NCI-H2227 (cell line): ENCODE measurements around the gene KRT14.
"Not testable (repeated sequence)": the region's sequence is repeated elsewhere in the genome, so short reads cannot be mapped to it uniquely, and the experiment has no call there.

Experiments
- DNase-seq: peaks from one replicate; lab custom pipeline; 2025; ENCODE audit not compliant: unreplicated experiment; lab: John Stamatoyannopoulos, UW

KRT14 gene

DNA sequence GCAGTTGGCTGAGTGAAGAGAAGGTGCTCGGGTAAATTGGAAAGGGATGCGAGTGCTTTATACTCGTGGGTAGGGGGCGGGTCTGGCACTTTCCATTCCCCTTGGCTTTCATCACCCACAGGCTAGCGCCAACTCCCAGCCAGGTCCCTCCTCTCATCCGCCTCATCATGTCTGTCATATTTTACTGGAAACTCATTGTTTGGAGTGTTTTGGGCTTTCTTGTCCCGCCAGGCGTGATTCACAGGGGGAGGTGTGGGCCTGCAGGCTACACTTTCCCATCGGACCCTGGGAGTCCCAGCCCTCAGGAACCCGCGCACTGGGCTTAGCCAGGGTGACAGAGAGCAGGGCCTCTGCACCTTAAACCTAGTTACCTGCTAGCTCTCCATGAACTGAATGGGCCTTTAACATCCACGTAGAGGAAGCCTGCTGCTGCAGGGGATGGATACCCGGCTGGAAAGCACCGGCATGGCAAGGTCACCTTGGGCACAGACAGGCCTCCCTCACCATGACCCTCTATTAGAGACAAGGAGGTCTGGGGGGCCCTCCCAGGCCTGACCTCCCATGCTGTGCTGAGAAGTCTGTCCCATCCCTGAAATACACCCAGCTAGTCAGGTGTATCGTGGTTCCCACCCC is at the start of gene KRT14:
TSS of gene KRT14 (minus strand) at position 33 of the 633 bp plus-strand sequence. CDS start 61 bp downstream, outside the sequence.
- DNase-seq: no peak

DNA sequence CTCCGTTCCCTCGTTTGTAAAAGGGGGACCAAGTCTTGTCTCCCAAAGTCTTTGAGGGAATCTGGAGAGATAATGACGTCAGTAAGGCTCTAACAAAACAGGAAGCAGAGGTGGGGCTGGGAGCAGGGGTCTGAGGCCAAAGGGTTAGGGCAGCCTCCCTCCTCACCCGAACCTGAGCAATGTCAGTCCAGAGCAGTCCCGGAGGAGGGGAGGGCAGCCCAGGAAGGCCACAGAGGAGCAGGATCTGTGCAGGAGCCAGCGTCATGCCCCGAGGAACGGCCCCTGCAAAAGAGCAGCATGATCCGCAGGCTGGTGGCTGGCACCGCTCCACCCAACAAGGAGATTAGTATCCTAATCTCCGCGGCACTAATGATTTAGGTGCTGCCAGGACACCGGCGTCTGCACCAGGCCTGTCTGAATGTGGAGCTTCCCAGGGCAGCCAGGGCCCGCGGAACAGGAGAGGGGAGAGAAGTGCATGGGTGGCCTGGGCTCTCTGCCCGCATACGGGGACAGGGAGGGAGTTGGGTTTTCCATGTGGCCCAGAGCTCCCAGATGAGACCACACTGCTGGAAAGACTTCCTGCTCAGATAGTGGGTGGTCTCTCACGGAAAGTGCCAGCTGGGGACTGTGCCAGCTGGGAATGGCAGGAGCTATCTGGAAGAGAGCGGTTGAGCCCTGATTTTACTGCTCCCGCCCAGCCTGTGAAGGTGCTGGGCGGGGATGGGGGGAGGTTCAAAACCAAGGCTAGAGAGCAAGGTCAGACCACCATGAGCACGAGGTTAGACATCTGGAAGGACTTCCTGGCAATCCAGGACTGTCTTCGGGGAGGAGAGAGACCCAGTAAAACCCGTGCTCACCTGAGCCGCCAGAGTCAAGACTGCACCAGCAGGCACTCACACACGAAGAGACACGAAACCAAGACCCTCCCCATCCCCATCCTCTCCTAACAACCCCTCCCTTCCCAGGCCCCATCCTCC is 48.7 kb upstream of the KRT14 start:
- DNase-seq: no peak

DNA sequence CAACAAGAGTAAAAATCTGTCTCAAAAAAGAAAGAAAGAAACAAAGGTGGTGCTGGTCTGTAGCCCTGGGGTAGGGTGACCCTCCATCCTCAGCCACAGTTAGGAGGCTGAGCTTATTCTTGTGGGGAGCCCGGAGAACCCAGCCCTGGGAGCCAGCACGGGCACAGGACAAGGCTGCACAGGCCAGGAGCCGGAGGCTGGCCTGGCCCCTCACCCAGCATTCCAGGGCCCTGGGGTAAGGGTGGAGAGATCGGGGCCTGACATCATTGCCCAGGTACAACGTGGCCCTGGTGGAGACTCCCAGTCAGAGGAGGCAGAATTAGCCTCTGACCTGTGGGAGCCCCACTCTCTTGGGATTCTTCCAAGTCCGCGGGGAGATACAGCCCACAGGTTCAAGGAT is 47.9 kb upstream of the KRT14 start:
- no peak for DNase-seq

DNA sequence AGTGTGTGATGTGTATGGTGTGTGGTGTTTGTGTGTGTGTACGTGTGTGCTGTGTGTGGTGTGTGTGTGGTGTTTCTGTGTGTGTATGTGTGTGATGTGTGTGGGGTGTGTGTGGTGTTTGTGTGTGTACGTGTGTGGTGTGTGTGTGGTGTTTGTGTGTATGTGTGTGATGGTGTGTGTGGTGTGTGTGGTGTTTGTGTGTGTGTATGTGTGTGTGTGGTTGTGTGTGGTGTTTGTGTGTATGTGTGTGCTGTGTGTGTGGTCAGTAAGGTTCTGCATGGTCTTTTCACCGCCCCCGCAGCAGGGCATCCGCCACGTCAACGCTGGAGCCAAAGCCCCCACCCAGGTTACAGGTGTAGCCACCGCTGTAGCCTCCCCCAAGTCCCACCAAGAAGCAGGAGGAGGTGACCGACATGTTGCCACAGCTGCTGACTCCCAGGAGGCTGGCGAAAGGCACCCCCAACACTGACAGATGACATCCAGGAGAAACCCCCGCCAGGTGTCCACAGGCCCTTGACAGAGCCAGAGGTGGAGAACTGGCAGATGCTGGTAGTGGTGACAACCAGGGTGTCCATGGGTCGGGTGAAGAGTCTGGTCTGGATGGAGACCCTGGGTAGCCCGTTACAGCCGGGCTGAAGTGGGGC is 47.0 kb upstream of the KRT14 start:
- DNase-seq: no peak

DNA sequence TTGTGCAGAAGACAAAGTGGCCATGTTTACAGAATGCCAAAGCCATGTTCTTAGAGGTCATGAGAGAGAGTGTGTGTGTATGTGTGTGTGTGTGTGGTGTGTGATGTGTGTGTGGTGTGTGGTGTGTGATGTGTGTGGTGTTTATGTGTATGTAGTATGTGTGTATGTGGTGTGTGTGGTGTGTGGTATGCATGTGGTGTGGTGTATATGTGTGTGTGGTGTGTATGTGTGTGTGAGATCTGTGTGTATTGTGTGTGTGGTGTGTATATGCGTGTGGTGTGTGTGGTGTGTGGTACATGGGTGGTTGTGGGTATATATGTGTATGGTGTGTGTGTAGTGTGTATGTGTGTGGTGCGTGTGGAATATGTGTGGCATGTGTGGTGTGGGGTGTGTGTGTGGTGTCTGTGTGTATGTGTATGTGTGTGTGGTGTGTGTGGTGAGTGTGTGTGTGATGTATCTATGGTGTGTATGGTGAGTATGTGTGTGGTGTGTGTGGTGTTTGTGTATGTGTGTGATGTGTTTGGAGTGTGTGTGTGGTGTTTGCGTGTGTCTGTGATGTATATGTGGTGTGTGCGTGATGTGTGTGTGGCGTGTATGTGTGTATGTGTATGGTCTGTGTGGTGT is 45.9 kb upstream of the KRT14 start:
- no peak for DNase-seq

DNA sequence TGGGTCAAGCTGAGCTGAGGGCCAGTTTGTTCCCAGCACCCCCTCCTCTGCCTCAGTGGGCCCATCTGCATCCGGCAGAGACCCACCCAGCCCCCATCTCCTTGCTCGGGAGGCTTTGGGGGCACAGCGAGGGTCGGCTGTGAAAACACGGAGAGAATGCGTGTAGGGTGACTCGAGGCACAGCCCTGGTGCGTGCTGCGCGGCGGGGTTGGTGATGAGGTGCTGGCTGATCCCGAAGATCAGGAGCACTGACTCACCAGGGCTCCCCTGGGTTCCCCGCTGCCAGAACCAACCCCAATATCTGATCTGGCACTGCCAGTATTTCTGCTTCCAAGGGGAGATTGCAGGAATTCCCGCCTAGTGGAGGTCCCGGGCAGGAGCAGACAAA is 45.2 kb upstream of the KRT14 start:
- DNase-seq: no peak

DNA sequence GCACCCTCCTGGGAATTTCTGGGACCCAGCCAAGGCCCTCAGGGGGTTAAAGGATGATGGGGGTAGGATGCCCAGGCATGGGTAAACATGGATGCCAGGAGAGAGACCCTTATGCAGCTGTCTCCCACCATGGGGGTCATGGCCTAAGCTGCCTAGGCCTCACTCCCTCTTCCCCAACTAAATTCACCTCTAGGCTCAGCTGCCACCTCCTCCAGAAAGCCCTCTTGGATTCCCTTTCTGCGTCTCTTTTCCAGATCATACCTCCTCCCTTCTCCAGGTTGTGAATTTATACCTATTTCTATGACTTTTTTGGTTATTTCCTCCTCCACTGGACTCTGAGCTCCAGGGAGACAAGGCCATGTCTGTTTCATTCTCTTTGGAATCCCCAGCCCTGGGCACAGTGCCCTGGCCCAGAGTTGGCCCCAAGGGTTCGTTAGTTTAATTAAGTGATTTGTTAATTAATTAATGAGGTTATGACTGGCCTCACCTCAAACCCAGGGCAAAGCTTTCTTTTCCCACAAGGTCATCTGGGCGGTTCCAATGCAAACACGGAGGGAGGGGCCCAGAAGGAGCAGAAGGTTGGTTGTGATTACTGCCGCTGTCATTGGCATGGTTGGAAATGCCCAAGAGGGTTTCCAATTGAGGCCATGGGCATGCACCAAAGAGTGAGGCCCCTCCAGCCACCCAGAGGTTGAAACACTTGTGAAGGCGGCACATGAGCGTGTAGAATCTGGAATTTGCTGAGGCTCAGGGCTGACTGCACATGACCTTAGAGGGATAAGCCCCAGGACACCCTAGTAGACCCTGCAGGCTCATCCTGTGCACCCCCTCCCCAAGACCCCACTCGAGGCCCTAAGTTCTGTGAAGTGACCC is 44.6 kb upstream of the KRT14 start:
- no peak for DNase-seq

DNA sequence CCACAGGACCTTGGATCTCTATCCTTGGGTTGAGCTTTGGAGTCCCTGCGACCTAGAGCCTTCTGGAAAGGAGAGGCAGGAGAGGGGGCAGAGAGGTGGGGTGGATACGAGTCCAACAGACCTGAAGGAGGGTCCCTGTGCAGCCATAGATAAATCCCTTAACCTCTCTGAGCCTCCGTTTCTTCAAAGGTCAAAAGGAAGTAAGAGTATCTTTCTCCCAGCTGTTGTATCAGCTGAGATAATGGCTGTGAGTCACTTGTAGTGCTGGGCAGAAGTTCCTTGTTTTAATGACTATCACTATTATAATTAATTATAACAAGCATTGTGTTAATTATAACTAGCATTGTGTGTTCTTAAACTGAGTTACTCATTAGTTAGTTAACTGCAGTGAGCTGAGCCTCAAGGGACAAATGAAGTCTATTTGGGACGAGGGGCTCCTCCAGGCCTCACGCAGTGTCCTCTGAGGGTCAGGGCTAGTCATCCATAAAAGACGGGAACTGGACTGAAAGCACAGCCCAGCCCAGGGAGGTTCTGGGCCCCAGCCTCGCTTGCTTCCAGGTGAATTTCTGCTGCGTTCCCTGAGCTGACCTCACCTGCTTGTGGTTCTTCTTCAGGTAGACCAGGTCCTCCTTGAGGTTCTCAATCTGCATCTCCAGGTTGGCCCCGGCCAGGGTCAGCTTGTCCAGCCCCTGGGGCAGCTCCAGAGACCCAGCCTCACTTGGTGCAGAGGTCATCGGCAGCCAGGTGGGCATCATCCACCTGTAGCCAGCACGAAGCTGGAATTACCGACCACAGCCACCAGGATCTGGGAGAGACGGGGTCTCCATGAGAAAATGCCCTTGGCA is 43.4 kb upstream of the KRT14 start:
- no peak for DNase-seq

DNA sequence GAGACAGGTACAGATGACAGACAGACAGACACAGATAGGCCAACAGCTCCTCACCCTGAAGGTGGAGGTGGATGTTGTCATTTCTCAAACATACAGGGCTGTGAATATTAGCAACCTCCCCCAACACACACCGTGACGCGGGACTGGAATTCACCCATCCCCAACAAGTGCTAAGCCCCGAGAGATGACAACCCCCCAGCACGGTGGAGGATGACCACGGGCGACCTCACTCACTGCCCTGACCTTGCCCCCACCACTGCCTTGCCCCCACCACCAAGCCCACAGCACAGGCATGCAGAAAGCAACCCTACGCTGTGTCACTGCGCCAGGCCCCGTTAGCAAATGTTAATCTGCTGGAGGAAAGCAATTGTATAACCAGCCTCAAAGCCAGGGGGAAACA is 42.6 kb upstream of the KRT14 start:
- no peak for DNase-seq

DNA sequence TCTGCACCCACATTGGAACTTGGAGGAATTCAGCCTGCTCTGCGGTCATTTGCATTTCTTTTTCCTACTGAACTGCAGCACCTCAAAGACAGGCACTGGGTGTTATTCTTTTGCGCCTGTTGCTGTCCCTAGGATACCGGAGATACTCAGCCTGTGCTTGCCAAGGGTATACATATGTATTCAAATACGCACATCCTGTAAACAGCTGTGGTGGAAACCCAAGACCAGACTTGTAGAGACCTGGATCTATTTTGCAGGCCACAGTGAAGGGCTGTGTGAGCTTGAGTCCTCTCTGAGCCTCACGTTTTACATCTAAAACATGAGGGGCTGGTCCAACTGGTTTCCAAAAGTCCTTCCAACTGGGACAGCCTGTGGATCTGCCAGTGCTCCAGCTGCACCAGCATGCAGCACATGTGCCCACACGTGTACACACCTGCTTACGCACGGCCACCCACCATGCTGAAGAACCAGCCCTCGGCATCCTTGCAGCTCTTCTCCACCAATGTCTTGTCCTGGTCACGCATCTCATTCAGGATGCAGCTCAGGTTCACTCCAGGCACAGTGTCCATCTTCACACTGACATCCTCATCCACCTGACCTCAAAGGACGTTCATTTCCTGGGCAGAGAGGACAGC is 42.0 kb upstream of the KRT14 start:
- DNase-seq: not testable (repeated sequence)

DNA sequence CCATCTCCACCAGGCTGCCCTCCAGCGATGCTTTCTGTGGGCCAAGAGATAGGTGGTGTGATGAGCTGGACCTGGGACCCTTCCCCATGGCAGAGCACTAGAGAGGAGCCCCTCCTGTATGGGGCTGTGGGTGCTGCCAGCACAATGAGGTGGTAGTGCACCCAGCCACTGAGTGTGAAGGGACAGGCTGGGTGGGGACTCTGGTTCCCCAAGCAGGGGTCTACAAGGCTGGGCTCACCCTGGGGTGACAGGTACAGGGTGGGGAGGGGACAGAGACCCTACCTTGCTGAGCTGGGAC is 41.3 kb upstream of the KRT14 start:
- DNase-seq: not testable (repeated sequence)

DNA sequence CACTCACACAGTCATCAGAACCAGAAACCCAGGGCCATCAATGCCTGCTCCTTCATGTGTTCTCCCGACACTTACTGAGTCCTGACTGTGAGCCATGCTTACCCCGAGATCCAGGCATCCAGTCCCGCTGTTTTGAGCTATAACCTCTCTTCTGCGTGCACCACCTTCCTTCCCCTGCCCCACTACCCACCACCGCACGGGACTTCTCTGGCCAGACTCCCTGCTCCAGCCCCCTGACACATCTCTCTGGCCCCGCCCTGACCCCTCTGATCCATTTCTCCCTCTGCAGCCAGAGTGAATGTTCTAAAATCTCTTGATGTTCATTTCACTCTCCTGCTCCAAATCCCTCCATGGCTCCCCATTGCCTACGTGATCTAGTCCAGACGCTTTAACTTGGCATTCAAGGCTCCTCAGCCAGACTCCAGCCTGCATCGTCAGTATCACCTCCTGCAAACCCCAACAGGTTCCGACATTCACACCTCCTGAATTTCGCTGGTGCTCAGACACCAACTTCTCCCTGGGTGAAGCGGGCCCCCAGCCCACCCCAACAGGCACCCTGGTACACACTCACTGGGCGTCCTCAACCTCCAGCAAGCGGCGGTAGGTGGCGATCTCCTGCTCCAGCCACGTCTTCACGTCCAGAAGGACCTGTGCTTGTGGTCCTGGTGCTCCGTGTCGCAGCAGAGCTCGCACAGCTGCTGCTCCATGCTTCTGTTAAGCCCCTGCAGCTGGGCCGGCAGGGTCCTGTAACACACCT is 40.8 kb upstream of the KRT14 start:
- DNase-seq: no peak

DNA sequence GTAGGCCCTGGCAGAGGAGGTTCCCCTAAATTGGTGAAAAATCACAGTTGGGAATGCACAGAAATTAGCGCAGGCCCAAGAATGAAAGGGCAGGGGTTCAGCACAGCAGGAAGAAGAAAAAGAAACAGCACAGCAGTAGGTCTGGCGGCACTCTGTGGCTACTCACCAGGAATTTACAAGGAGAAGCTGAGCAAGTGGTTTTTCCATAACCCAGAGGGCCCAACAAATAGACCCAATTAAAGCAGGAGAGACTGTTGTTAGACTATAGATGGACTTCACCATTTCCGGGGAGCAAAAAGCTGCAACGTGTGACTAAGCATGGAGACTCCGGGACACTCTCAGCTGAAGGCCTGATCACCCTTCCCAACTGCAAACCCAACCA is 40.2 kb upstream of the KRT14 start:
- DNase-seq: not testable (repeated sequence)

DNA sequence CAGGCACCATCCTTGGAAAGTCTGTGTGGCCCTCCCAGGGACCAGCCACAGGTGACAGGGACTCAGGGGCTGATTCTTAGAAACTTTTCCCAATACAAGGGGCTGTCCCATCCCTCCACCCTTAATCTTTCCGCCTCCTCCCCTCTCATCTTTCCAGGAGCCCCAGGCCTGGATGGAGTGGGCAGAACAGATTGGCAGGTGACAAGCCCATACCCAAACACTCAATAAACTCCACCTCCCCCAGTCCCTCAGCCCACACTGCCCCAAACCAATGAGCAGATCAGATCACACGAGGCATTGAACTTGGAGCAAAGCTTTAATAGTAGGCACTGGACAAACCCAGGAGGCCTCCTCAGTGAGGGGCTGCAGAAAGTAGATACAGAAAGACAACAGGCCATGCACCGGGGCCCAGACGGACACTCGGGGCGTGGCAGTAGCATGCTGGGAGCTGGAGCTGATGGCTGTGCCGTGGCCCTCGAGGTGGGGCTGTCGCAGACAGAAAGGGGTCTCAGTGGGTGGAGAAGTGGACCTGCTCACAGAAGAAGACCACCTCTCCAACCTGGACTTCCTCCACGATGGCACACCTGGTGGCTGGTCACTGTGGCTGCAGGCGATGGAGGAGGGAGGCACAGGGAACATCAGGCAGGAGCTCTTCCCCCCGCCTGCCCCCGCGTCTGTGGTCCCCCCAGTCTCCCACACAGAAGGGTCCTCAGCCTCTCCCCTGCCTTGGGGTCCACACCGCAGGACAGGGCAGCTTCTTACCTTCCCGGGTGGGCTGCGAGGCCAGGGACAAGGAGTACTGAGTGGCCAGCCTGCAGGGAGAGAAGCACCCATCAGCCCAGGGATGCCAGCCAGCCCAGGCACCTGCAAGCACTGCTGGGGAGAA is 39.6 kb upstream of the KRT14 start:
- DNase-seq: not testable (repeated sequence)

DNA sequence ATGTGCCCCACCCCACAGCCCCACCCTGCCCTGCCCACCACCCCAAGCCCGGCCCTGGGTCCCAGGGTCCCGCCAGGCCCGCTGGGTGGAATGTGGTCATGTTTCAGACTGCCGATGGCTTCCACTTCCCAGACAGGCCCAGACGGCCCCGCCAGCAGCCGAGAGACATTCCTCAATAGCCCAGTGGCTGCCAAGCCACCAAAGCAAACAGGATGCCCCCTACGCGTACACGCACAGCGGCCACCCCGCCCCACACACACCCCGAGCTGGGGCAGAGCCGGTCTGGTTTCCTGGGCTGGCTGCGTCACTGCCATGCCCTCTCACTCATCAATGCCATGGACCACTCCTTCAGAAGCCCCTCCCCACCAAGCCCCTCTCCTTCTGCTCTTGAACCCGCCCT is 38.9 kb upstream of the KRT14 start:
- DNase-seq: no peak

DNA sequence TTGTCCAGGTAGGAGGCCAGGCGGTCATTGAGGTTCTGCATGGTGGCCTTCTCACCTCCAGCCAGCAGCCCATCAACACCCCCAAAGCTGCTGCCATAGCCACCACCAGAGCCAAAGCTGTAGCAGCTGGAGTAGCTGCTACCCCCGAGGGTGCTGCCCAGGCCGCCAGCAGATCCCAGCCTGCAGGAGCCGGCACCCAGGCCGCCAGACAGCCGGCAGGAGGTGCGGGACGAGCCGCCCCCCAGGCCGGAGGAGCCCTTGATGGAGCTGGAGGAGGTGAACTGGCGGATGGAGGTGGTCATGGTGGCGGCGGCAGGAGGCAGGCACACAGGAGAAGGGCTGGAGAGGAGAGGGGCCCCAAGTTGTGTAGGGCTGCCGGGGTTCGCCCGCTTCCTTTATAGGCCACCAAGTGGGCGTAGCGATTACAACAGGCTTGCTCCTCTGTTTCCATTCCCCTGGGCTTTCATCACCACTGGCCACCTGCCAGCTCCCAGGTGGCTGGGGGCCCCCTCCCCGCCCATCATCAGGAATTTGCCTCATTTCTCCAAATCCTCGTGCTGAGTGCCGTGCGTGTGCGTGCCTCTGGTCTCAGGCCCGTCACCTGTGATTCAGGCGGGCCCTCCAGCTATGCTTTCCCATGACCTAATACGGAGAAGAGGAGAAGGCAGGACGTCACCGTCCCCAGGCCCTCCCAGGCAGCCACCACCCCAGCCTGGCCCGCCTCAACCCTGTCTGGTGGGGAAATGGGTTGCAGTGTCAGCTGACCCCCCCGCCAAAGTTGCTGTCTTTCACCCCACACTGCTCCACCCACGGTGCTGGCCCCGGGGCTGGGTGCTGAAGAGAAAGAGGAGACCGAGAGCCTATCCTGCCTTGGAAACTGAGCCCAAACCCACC is 37.8 kb upstream of the KRT14 start, which contains the start of gene KRT17:
TSS of gene KRT17 (minus strand) at position 368 of the 894 bp plus-strand sequence. CDS start at position 302, 66 bp downstream.
- DNase-seq: no peak
